CD4-positive, alpha-beta memory T cell (primary cell): ENCODE results near the gene ENG. TPM values are rescaled to one million over a fixed set of nuclear protein-coding genes. Genes with fewer than 3 reads are reported as not detected.

Experiments
- CTCF ChIA-PET: fragments of 350-600 bp; sonication (Branson Sonifier 250); formaldehyde crosslinking; loops from one replicate; lab custom pipeline; 2021; ENCODE audit warnings: inconsistent platforms; ENCODE audit not compliant: partially characterized antibody; lab: Charles Lee
- POLR2A ChIA-PET: fragments of 350-600 bp; sonication (Branson Sonifier 250); formaldehyde crosslinking; loops from one replicate; lab custom pipeline; 2021; ENCODE audit not compliant: partially characterized antibody; lab: Charles Lee
- DNase-seq, 5 donors: peaks; one replicate each; pipeline versions ENCODE4 v3.0.0 to v3.0.0-alpha.2; 2020 to 2022; ENCODE audit warnings: mixed read lengths in 1 of 5
- H3K27ac ChIP-seq: one replicate; pipeline ENCODE4 v1.7.0; 2013; ENCODE audit warnings: low read depth, low read length
- H3K27me3 ChIP-seq: 2 replicates; pipeline ENCODE4 v1.7.0; 2013; ENCODE audit warnings: mild to moderate bottlenecking, low read length, moderate library complexity; ENCODE audit not compliant: insufficient read depth
- H3K36me3 ChIP-seq: 2 replicates; pipeline ENCODE4 v1.7.0; 2013; ENCODE audit warnings: mild to moderate bottlenecking, low read length, moderate library complexity; ENCODE audit not compliant: insufficient read depth
- H3K4me1 ChIP-seq: 2 replicates; pipeline ENCODE4 v1.7.0; 2013; ENCODE audit warnings: mild to moderate bottlenecking, low read length, moderate library complexity; ENCODE audit not compliant: insufficient read depth
- H3K4me3 ChIP-seq, 2 donors: one replicate each; pipeline ENCODE4 v1.7.0; 2013; ENCODE audit warnings: low read length in 2 of 2, mild to moderate bottlenecking in 1 of 2
- H3K9me3 ChIP-seq, 2 donors: one replicate each; pipeline ENCODE4 v1.7.0; 2013; ENCODE audit warnings: low read length in 2 of 2, control low read depth in 1 of 2; ENCODE audit not compliant: control insufficient read depth in 1 of 2
- H3K27ac Mint-ChIP-seq, 7 donors: one replicate each; pipeline ENCODE4 v1.8.0; 2020 to 2021; ENCODE audit warnings: mixed read lengths in 7 of 7, mild to moderate bottlenecking in 6 of 7, inconsistent platforms in 3 of 7, moderate library complexity in 3 of 7
- H3K27me3 Mint-ChIP-seq, 2 donors: one replicate each; pipeline ENCODE4 v1.8.0; 2020 to 2021; ENCODE audit warnings: mixed read lengths in 2 of 2
- H3K36me3 Mint-ChIP-seq, 2 donors: one replicate each; pipeline ENCODE4 v1.8.0; 2020 to 2021; ENCODE audit warnings: mixed read lengths in 2 of 2, inconsistent platforms in 1 of 2, mild to moderate bottlenecking in 1 of 2
- H3K4me1 Mint-ChIP-seq, 4 donors: one replicate each; pipeline ENCODE4 v1.8.0; 2020 to 2021; ENCODE audit warnings: mixed read lengths in 4 of 4, mild to moderate bottlenecking in 1 of 4
- H3K4me3 Mint-ChIP-seq, 8 donors: one replicate each; pipeline ENCODE4 v1.8.0; 2020 to 2021; ENCODE audit warnings: mixed read lengths in 8 of 8, mild to moderate bottlenecking in 7 of 8, moderate library complexity in 6 of 8, inconsistent platforms in 3 of 8
- H3K9me3 Mint-ChIP-seq, 8 donors: one replicate each; pipeline ENCODE4 v1.8.0; 2020 to 2021; ENCODE audit warnings: mixed read lengths in 8 of 8, mild to moderate bottlenecking in 5 of 8, inconsistent platforms in 3 of 8, moderate library complexity in 1 of 8
- intact Hi-C: fragments of 100-400 bp; cut with micrococcal nuclease; formaldehyde crosslinking; loops from one replicate; pipeline ENCODE4 v1.15.1; 2023
- polyA plus RNA-seq, 2 donors: library from polyadenylated mRNA; unstranded; fragments of 300-500 nt; fragmentation: Illumina TruSeq; gene quantifications; one replicate each; pipeline ENCODE4 v1.2.3, GENCODE V29; 2021
- total RNA-seq, 2 experiments: library from RNA; stranded (reverse); gene quantifications; one replicate each; pipeline ENCODE4 v1.2.3, GENCODE V29; 2021

Gene ENG
- total and polyA plus RNA-seq, 4 experiments from 2014 or later = 2.0 to 13.8 (median 8.9) TPM

DNA sequence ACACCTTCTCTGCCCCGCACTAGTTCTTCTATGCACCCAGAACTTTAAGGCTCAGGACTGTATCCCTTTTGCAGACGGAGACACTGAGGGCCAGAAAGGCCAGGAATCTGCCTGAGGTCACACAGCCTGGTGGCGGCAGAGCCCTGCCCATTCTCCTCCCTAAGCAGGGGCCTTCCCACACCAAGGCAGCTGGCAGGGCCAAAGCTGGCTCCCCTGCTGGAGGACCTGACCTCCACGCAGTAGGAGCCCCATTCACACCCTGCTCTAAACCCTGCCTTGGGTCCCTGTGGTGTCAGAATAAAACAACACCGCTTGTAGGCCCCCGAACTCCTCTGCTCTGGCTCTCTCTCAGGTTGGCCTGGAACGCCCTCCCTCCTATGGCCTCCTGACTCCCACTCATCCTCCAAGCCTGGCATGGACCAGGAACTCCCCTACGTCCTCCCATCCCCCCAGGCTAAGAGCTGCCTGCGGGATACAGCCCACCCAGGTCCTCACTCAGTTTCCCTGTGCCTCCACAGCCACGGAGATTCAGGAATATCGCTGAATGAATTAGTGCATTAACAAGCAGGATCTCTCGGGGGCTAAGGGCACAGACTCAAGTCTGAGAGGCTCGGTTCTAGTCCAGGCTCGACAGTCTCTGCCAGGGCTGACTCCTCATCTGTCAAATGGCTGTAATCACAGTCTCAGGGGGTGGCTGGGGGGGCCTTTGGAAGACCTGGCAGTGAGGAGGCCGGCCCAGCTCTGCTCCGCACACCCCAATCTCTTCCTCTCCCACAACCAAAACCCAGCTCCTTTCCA, 42.1 kb upstream of the ENG start:
- Mint-ChIP-seq H3K4me3 (peak overlapping the region in 2 of 8 donors; percentile 38 to 43), H3K36me3 (peaks cover 49 to 56% of the 10 kb centered on the region in 2 donors), H3K27ac (peak overlapping the region in 3 of 7 donors; percentile 28 to 73 (median 67)), H3K27me3 (no peaks in the 10 kb centered on the region), H3K9me3 (peaks cover 0 to 13% (median 0%) of the 10 kb centered on the region in 8 donors), H3K4me1 (peaks cover 7 to 60% (median 29%) of the 10 kb centered on the region in 4 donors)
- no peaks in the 10 kb centered on the region for H3K9me3 ChIP-seq
- CTCF ChIA-PET = interaction anchor here (0.6 kb wide), 1 partner anchor 25 kb away, joined by 3 read pairs; no protein-coding TSS in a partner anchor
- no peak for DNase-seq
- H3K27ac ChIP-seq = no peak overlapping the region
- POLR2A ChIA-PET = interaction anchor here (1.2 to 5.3 kb wide), 4 partner anchors 8 to 111 kb away, joined by 3 to 25 read pairs (median 4); partner anchors contain the start of genes CDK9 and ST6GALNAC4
- peaks cover 37% of the 10 kb centered on the region for H3K4me1 ChIP-seq
- H3K36me3 ChIP-seq = peaks cover 45% of the 10 kb centered on the region
- no peaks in the 10 kb centered on the region for H3K27me3 ChIP-seq
- intact Hi-C loops = no loop called here
- no peak overlapping the region for H3K4me3 ChIP-seq

DNA sequence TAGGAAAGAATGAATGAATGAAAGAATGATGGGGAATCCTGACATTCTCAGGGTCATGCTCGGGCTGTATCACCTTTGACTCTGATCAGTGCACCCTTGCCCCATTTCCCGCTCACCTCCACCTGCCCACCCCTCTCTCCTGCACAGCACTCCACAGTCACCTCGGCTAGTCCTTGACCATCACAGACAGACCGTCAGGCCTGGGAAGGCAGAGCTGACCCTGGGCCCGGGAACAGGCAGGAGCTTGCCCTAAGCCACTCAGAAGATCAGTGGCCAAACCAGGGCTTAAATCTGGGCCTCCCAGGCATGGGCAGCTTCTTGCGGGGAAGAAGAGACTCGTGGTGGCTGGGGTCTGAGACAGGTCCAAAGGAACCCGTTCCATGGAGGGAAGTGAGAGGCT, 41.4 kb upstream of the ENG start:
- H3K4me1 Mint-ChIP-seq = peaks cover 4 to 58% (median 28%) of the 10 kb centered on the region in 4 donors
- Histone ChIP-seq H3K36me3 (peaks cover 48% of the 10 kb centered on the region), H3K27ac (no peak overlapping the region), H3K27me3 (no peaks in the 10 kb centered on the region), H3K4me3 (no peak overlapping the region), H3K9me3 (no peaks in the 10 kb centered on the region), H3K4me1 (peaks cover 33% of the 10 kb centered on the region)
- H3K36me3 Mint-ChIP-seq = peaks cover 56 to 63% of the 10 kb centered on the region in 2 donors
- peaks cover 0 to 13% (median 0%) of the 10 kb centered on the region in 8 donors for H3K9me3 Mint-ChIP-seq
- ChIA-PET POLR2A (interaction anchor here (0.5 to 5.3 kb wide), 6 partner anchors 9 to 126 kb away, joined by 3 to 25 read pairs (median 4); partner anchors contain the start of genes AK1, CDK9 and ST6GALNAC4), CTCF (no interaction called here)
- intact Hi-C loops = no loop called here
- peak overlapping the region in 5 of 7 donors; percentile 51 to 73 (median 53) for H3K27ac Mint-ChIP-seq
- peak overlapping the region in 3 of 8 donors; percentile 4 to 25 (median 20) for H3K4me3 Mint-ChIP-seq
- no peak for DNase-seq
- H3K27me3 Mint-ChIP-seq = no peaks in the 10 kb centered on the region

DNA sequence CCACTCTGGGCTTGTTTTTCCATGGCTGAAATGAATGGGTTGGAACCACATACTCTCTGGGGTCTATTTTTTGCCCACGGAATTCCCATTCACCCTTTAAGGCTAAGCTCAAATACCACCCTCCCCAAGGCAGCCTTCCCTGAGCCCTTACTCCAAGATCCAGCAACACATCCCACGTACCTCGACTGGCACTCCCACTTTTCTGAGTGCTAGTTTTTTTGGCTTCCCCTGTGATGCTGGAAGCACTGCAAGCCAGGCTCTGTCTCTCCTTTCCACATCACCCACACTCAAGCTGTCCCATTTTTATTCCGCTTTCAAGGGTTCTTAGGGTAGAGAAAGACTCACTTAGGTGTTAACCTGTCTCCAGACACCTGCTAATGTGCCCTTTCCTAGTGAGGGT, 38.9 kb upstream of the ENG start:
- peaks cover 56 to 72% of the 10 kb centered on the region in 2 donors for H3K36me3 Mint-ChIP-seq
- Histone ChIP-seq H3K27ac (no peak overlapping the region), H3K36me3 (peaks cover 59% of the 10 kb centered on the region), H3K9me3 (no peaks in the 10 kb centered on the region), H3K27me3 (no peaks in the 10 kb centered on the region), H3K4me1 (peaks cover 19% of the 10 kb centered on the region), H3K4me3 (no peak overlapping the region)
- POLR2A ChIA-PET = no interaction called here
- intact Hi-C loops = no loop called here
- H3K9me3 Mint-ChIP-seq = peaks cover 0 to 13% (median 0%) of the 10 kb centered on the region in 8 donors
- H3K4me1 Mint-ChIP-seq = peaks cover 1 to 54% (median 22%) of the 10 kb centered on the region in 4 donors
- CTCF ChIA-PET = interaction anchor here (1.3 to 1.4 kb wide), 2 partner anchors 28 to 38 kb away, joined by 3 read pairs; no protein-coding TSS in a partner anchor
- no peaks in the 10 kb centered on the region for H3K27me3 Mint-ChIP-seq
- H3K27ac Mint-ChIP-seq = no peak overlapping the region
- H3K4me3 Mint-ChIP-seq = no peak overlapping the region
- DNase-seq = no peak

DNA sequence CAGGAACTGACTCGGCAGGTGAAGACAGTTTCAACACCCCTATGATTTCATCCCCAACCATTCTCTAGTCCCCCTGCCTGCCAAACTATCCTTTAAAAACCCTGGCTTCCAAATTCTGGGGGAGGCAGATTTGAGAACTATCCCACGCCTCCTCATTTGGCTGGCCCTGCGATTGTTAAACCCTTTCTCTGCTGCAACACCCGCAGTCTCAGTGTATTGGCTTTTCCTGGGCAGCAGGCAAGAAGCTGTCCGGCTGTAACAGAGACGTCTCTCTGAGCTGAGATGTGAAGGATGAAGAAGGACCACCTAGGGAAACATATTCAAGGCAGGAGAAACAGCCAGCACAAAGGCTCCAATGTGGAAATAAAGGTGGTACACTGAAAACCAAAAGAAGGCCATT, 38.4 kb upstream of the ENG start:
- Histone ChIP-seq H3K9me3 (no peaks in the 10 kb centered on the region), H3K36me3 (peaks cover 63% of the 10 kb centered on the region), H3K4me3 (no peak overlapping the region), H3K4me1 (peaks cover 15% of the 10 kb centered on the region), H3K27me3 (no peaks in the 10 kb centered on the region), H3K27ac (no peak overlapping the region)
- intact Hi-C loops = no loop called here
- ChIA-PET POLR2A (interaction anchor here (1.2 kb wide), 1 partner anchor 13 kb away, joined by 4 read pairs; no protein-coding TSS in a partner anchor), CTCF (interaction anchor here (0.6 to 1.4 kb wide), 4 partner anchors 10 to 112 kb away, joined by 3 read pairs; no protein-coding TSS in a partner anchor)
- H3K27ac Mint-ChIP-seq = peak overlapping the region in 5 of 7 donors; percentile 23 to 84 (median 60)
- peak overlapping the region in 1 of 8 donors; percentile 13 for H3K4me3 Mint-ChIP-seq
- H3K36me3 Mint-ChIP-seq = peaks cover 58 to 74% of the 10 kb centered on the region in 2 donors
- no peak for DNase-seq
- no peaks in the 10 kb centered on the region for H3K27me3 Mint-ChIP-seq
- H3K4me1 Mint-ChIP-seq = peaks cover 0 to 48% (median 19%) of the 10 kb centered on the region in 4 donors
- peaks cover 0 to 13% (median 0%) of the 10 kb centered on the region in 8 donors for H3K9me3 Mint-ChIP-seq

DNA sequence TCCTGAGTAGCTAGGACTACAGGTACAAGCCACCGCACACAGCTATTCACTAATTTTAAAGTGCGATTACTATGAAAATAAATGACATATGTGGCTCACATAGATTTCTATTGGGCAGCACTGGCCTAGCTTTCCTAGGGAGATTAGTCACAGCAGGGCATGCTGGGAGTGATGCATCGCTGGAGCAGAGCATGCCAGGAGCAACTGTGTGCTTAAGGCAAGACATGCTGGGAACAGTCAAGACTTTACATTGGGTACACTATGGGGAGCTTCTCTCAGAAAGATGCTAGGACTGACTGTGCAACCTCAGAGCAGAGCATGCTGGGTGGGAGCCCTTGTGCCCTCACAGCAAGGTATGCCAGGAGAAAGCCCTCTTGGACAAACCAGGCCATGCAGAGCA, 35.6 kb upstream of the ENG start:
- no peaks in the 10 kb centered on the region for H3K27me3 ChIP-seq
- no peaks in the 10 kb centered on the region for H3K4me1 ChIP-seq
- POLR2A ChIA-PET = interaction anchor here (1.0 to 1.8 kb wide), 4 partner anchors 9 to 20 kb away, joined by 3 to 7 read pairs (median 4); no protein-coding TSS in a partner anchor
- Mint-ChIP-seq H3K36me3 (peaks cover 52 to 78% of the 10 kb centered on the region in 2 donors), H3K4me1 (peaks cover 0 to 29% (median 13%) of the 10 kb centered on the region in 4 donors), H3K4me3 (no peak overlapping the region), H3K9me3 (peaks cover 0 to 8% (median 0%) of the 10 kb centered on the region in 8 donors), H3K27me3 (no peaks in the 10 kb centered on the region), H3K27ac (no peak overlapping the region)
- CTCF ChIA-PET = interaction anchor here (1.0 to 2.2 kb wide), 5 partner anchors 20 to 386 kb away, joined by 3 to 9 read pairs (median 3); no protein-coding TSS in a partner anchor
- H3K36me3 ChIP-seq = peaks cover 71% of the 10 kb centered on the region
- H3K4me3 ChIP-seq = no peak overlapping the region
- no peak overlapping the region for H3K27ac ChIP-seq
- no peaks in the 10 kb centered on the region for H3K9me3 ChIP-seq
- no peak for DNase-seq
- intact Hi-C loops = no loop called here

DNA sequence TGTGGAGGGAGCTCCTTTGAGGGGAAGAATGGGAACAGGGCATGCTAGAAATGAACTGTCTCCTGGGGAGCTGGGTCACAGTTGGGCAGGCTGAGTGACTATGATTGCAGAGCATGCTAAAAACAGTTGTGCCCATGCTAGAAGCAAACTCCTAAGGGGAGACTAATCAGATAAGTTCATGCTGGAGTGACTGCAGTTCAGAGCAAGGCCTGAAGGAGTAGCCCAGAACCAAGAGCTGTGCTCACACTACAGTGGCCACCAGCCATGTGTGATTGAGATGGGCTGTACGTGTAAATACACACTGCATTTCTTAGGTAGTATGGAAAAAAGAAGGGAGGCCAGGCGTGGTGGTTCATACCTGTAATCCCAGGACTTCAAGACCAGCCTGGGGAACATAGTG, 33.3 kb upstream of the ENG start:
- CTCF ChIA-PET = no interaction called here
- peak overlapping the region in 1 of 7 donors; percentile 54 for H3K27ac Mint-ChIP-seq
- H3K36me3 ChIP-seq = peaks cover 51% of the 10 kb centered on the region

More for the DNA sequence above, 33.3 kb upstream of the ENG start:
- Histone ChIP-seq H3K4me3 (no peak overlapping the region), H3K27me3 (no peaks in the 10 kb centered on the region), H3K4me1 (no peaks in the 10 kb centered on the region), H3K9me3 (no peaks in the 10 kb centered on the region), H3K27ac (no peak overlapping the region)
- DNase-seq = peak in 1 of 5 donors; percentile 9
- Mint-ChIP-seq H3K4me3 (no peak overlapping the region), H3K36me3 (peaks cover 33 to 72% of the 10 kb centered on the region in 2 donors), H3K9me3 (peaks cover 0 to 2% (median 0%) of the 10 kb centered on the region in 8 donors), H3K4me1 (peaks cover 0 to 25% (median 15%) of the 10 kb centered on the region in 4 donors), H3K27me3 (no peaks in the 10 kb centered on the region)
- POLR2A ChIA-PET = no interaction called here
- intact Hi-C loops = no loop called here
